ENCODE measurements around the gene FAXDC2. TPM values are rescaled to one million over a fixed set of nuclear protein-coding genes. Genes with fewer than 3 reads are reported as not detected.

The FAXDC2 gene
- total and polyA plus RNA-seq, 2 of the 13 experiments (the other 11 are each of a cell fraction or from before 2014, with no cell fraction given) = 4.7 to 58.8 TPM

GRCh38 chr5:154782326-154782725 is 68.1 kb downstream of the FAXDC2 start:
- Histone ChIP-seq H3K9me3 (ENCODE audit: low read length) (no peaks in the 10 kb centered on the region), H2AFZ (ENCODE audit: low read length) (no peak overlapping the region), H3K9ac (ENCODE audit: insufficient read depth, low read depth, low read length) (no peak overlapping the region), H3K4me3 (replicated peaks in 1 of 3; ENCODE audit: insufficient read depth in 1 of 3, low read depth in 2 of 3, low read length in 3 of 3) (no peak overlapping the region), H3K4me1 (ENCODE audit: insufficient read depth, low read length) (peaks cover 95% of the 10 kb centered on the region), H3K36me3 (replicated peaks in 1 of 2; ENCODE audit: control insufficient read depth in 1 of 2, insufficient read depth in 2 of 2, low read length in 2 of 2) (peaks cover 3 to 6% of the 10 kb centered on the region in 2 experiments; a peak in 3 of 5 replicates), H4K20me1 (ENCODE audit: insufficient read depth, low read length) (peaks cover 80% of the 10 kb centered on the region), H3K4me2 (ENCODE audit: low read depth, low read length) (no peak overlapping the region), H3K27me3 (ENCODE audit: control insufficient read depth in 1 of 2, insufficient read depth in 2 of 2, low read length in 2 of 2) (no peaks in the 10 kb centered on the region), H3K27ac (ENCODE audit: extremely low read length, insufficient read depth, low read length) (no peak overlapping the region), H3K79me2 (ENCODE audit: insufficient read depth, low read length) (peaks cover 96% of the 10 kb centered on the region)
- DNase-seq (ENCODE audit: low spot score) (no peak), FAIRE-seq (no peak), ATAC-seq (peak; percentile 28)
- 56% methylated on average over 3 of the region's 4 CpGs for WGBS (ENCODE audit: low lambda C conversion rate)
- in situ Hi-C loops (cut with HindIII; ENCODE audit: extremely low pct_ligation_motif_present, low pct_unique_long_range_greater_than_20kb) = no loop called here
- no TSS peak for BruUV-seq (replicated peaks)
- POLR2A ChIA-PET = interaction anchor here (0.6 to 1.0 kb wide), 2 partner anchors 100 to 140 kb away, joined by 3 to 4 read pairs; no protein-coding TSS in a partner anchor
- intact Hi-C loops (cut with micrococcal nuclease; ENCODE audit: unreplicated experiment) = no loop called here
- CTCF ChIA-PET (ENCODE audit: low intra/inter-chr PET ratio, low total read pairs) = no interaction called here
- TF ChIP-seq ZNF687 (CRISPR knock-in tag; IDR thresholded peaks at IDR 0.05) (0 out of 2 replicates have a peak, but pooled peaks have one; percentile 25), ZNF776 (CRISPR knock-in tag; IDR thresholded peaks at IDR 0.05) (no peak)

GRCh38 chr5:154780128-154780527 is 70.3 kb downstream of the FAXDC2 start:
- Histone ChIP-seq H2AFZ (ENCODE audit: low read length) (no peak overlapping the region), H3K27ac (ENCODE audit: extremely low read length, insufficient read depth, low read length) (peak overlapping the region; percentile 24), H4K20me1 (ENCODE audit: insufficient read depth, low read length) (peaks cover 81% of the 10 kb centered on the region), H3K79me2 (ENCODE audit: insufficient read depth, low read length) (peaks cover 98% of the 10 kb centered on the region), H3K27me3 (ENCODE audit: control insufficient read depth in 1 of 2, insufficient read depth in 2 of 2, low read length in 2 of 2) (no peaks in the 10 kb centered on the region), H3K4me2 (ENCODE audit: low read depth, low read length) (no peak overlapping the region), H3K9me3 (ENCODE audit: low read length) (no peaks in the 10 kb centered on the region), H3K4me3 (replicated peaks in 1 of 3; ENCODE audit: insufficient read depth in 1 of 3, low read depth in 2 of 3, low read length in 3 of 3) (no peak overlapping the region), H3K4me1 (ENCODE audit: insufficient read depth, low read length) (peaks cover 97% of the 10 kb centered on the region), H3K9ac (ENCODE audit: insufficient read depth, low read depth, low read length) (no peak overlapping the region), H3K36me3 (replicated peaks in 1 of 2; ENCODE audit: control insufficient read depth in 1 of 2, insufficient read depth in 2 of 2, low read length in 2 of 2) (peaks cover 0 to 5% of the 10 kb centered on the region in 2 experiments; a peak in 3 of 5 replicates)
- no peak for TF ChIP-seq ZKSCAN1 (IDR thresholded peaks at IDR 0.05; ENCODE audit: low read length)
- TF ChIP-seq TFDP1 (CRISPR knock-in tag; IDR thresholded peaks at IDR 0.05; ENCODE audit: borderline replicate concordance) = no peak
- no peak for TF ChIP-seq PRDM10 (CRISPR knock-in tag; IDR thresholded peaks at IDR 0.05; ENCODE audit: low read depth)
- TF ChIP-seq RBM22 (optimal IDR thresholded peaks at IDR 0.05; ENCODE audit: low read length) = peak; percentile 89
- TF ChIP-seq CHCHD3 (CRISPR knock-in tag; IDR thresholded peaks at IDR 0.05) = no peak
- no peak for TF ChIP-seq RBFOX2 (IDR thresholded peaks at IDR 0.05; ENCODE audit: low read depth, low read length)
- ATAC-seq = no peak
- WGBS (ENCODE audit: low lambda C conversion rate) = 100% methylated on average over 1 of the region's 1 CpG
- intact Hi-C loops (cut with micrococcal nuclease; ENCODE audit: unreplicated experiment) (no loop called here), in situ Hi-C loops (cut with HindIII; ENCODE audit: extremely low pct_ligation_motif_present, low pct_unique_long_range_greater_than_20kb) (no loop called here)
- no TSS peak for BruUV-seq (replicated peaks)
- POLR2A ChIA-PET = no interaction called here
- DNase-seq (ENCODE audit: low spot score) = no peak
- CTCF ChIA-PET (ENCODE audit: low intra/inter-chr PET ratio, low total read pairs) = no interaction called here
- FAIRE-seq = no peak

Data from HepG2 (cell line).